HG02943 (cell line): ENCODE results near the gene ETFBKMT.

ENCODE experiments used
- ATAC-seq: cut with Tn5 transposase; IDR thresholded peaks from one replicate; pipeline ENCODE4 v1.9.1; 2021; ENCODE audit warnings: mild to moderate bottlenecking, low read depth, moderate library complexity; ENCODE audit not compliant: unreplicated experiment

The ETFBKMT gene, protein sequence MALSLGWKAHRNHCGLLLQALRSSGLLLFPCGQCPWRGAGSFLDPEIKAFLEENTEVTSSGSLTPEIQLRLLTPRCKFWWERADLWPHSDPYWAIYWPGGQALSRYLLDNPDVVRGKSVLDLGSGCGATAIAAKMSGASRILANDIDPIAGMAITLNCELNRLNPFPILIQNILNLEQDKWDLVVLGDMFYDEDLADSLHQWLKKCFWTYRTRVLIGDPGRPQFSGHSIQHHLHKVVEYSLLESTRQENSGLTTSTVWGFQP

DNA sequence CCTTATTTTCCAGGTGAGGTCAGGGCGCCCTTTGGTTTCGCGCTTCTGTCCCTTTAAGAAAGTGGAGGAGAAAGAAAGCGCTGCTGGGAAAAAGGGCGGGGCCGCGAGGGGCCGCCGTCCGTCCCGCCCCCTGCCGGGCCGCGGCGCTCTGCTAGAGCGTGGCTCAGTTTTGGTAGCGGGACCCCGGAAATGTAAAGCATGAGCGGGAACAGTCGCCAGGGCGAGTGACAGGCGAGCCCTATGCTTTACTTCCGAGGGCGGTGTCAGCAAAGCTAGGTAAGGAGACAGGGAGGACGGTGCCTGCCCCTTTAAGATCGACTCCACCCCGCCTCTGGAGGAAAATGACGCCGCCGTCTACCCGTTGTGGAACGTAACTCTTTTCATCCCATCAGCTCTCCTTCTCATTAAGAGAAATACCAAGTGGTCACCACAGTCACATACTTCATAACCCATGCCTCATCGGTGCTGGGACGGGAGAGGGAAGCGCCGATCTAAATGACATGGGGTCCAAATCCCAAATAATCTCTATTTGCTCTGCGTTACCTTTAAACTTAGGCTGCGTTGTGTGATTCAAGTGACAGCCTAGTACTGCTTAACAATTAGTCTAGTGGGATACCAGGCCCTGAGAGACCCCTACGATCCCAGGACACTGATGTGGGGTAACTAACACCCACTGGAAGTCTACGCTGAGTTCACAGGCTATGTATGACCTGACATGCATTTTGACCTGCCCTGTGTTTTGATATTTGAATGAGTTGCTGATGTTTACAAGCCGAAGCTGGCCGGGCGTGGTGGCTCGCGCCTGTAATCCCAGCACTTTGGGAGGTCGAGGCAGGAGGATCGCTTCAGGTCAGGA is at the start of gene ETFBKMT:
TSS of gene ETFBKMT (plus strand) at position 602 of the 856 bp plus-strand sequence. CDS start 2,266 bp downstream, outside the sequence.
- ATAC-seq = peak; percentile 97

GRCh38 chr12:31612819-31613218 is 46.7 kb upstream of the ETFBKMT start:
- no peak for ATAC-seq

DNA sequence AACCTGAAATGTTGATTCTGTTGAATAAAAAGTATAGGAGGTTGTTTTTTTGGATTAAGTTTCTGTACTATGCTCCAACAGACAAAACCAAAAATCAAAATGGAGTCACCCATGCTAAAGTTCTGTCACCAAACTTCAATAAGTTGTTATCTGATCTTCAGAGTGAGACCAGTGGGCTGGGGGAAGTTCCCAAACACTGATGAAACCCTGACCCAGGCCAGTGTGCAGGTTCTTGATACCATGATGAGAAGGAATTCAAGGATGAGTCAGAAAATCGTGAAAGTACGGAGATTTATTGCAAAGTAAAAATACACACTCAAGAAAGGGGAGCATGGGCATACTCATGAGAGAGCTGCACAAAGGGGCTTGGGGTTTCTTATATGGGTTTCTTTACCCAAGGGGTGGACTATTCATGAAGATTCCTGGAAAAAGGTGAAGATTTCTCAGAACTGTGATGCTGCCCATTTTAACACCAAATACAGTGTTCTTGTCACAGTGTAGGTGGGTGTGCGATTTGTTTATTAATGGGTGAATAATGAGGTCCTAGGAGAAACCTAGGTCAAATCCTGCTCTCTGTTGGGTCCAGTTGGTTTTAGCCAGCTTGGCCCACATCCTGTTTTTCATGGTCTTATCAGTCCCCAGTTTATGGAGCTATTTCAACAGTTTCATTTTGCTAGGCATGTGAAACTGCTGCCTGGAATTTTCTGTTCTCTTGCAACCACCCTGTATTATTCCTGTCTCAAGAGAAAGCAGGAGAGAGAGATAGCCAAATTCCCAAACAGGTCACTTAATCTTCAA is 41.1 kb upstream of the ETFBKMT start:
- no peak for ATAC-seq

GRCh38 chr12:31620311-31620710 is 39.2 kb upstream of the ETFBKMT start:
- ATAC-seq = no peak

DNA sequence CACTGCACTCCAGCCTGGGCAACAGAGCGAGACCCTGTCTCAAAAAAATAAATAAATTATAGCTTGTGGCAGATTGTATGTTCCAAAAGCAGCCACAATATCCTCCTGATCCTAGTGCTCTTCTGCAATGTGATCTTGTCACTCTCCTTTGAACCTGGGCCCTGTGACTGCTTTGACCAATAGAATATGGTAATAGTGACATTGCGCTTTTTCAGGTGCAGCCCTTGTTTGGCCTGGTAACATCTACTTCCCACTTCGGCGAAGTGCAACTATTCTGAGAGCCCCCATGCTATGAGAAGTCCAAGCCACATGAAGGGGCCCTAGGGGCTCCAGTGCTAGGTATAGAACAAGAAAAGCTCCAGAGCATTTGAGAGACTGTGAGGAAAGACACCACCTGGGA is 37.5 kb upstream of the ETFBKMT start:
- ATAC-seq = no peak

- no peak for ATAC-seq
Observed at GRCh38 chr12:31626270-31626995, 33.1 kb upstream of the ETFBKMT start.

DNA sequence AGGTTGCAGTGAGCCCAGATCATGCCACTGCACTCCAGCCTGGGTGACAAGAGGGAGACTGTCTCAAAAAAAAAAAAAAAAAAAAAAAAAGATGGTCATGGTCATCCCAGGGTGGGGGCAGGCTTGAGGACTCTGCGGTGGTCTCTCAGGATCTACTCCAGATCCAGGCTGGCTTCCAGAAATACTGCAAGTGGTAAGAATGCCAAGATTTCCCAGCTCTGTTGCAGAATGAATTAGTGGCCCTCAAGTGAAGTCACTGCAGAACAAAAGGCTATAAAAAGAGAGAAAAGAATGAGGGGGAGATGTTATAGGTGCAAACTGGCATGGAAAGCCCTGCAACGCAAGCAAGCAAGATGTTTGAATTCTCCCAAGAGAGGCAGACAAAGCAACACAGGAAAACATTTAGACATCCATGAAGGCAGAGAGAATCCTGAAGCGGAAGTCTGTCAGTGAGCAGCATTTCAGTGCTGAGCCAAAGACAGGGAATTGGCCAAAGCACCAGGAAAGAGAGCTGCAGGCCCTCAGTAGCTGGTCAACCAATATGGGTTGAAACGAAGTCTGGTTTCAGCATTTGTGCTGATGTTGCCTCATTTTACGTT is 31.9 kb upstream of the ETFBKMT start:
- ATAC-seq = no peak

GRCh38 chr12:31629756-31630732 is 29.4 kb upstream of the ETFBKMT start:
- no peak for ATAC-seq

GRCh38 chr12:31631023-31631724 is 28.3 kb upstream of the ETFBKMT start:
- ATAC-seq = no peak

- no peak for ATAC-seq
Observed at GRCh38 chr12:31631809-31632208, 27.7 kb upstream of the ETFBKMT start.

GRCh38 chr12:31633464-31633863 is 26.0 kb upstream of the ETFBKMT start:
- no peak for ATAC-seq

- ATAC-seq = no peak
Observed at GRCh38 chr12:31634620-31635019, 24.9 kb upstream of the ETFBKMT start.

- no peak for ATAC-seq
Observed at GRCh38 chr12:31641509-31642090, 17.9 kb upstream of the ETFBKMT start.

DNA sequence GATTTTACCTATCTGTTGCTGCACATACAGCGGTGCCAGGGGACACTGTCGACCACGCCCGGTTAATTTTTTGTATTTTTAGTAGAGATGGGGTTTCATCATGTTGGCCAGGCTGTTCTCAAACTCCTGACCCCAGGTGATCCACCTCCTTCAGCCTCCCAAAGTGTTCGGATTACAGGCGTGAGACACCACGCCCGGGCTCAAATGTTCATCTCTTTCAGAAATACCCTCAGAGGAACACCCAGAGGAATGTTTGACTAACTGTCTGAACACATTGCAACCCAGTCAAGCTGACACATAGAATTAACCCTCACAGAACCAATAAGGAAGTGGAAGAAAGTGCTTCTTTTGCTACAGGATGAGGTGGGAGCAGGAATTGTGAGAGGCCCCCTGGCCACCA is 15.0 kb upstream of the ETFBKMT start:
- ATAC-seq = no peak

DNA sequence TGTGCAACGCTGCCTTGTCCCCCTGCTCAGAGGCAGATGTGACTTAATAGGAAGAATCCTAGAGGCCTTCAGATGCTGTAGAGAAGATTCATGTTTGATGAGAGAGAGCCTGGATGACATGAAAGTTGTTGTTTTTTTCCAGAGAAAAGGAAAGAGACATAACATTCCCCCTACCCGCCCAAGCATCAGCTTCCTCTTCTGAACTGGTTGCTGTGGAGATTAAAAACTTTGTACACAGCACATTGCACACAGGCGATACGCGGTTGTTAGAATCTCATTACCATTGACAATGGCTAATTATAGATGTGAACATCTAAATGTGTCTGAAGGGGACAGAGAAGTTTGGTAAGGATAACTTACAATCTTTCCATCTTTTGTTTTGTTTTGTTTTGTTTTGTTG is 13.6 kb upstream of the ETFBKMT start:
- ATAC-seq = no peak

GRCh38 chr12:31647086-31647491 is 12.4 kb upstream of the ETFBKMT start:
- ATAC-seq = no peak

GRCh38 chr12:31650918-31651317 is 8.6 kb upstream of the ETFBKMT start:
- ATAC-seq = no peak
